WTC11 (cell line): Measurements from ENCODE around the gene CA10. TPM values are rescaled to one million over a fixed set of nuclear protein-coding genes. Genes with fewer than 3 reads are reported as not detected.

Experiments used
- ATAC-seq: fragments of 200-7000 bp; cut with Tn5 transposase; 2 replicates; pipeline ENCODE4 v1.10.0; 2021; ENCODE audit warnings: mild to moderate bottlenecking, moderate library complexity
- CTCF ChIA-PET: fragments of 300-600 bp; sonication (Branson Sonifier 250); formaldehyde crosslinking; loops from one replicate; lab custom pipeline; 2021; ENCODE audit warnings: antibody characterized with exemption; lab: Charles Lee
- POLR2A ChIA-PET: fragments of 350-600 bp; sonication (Branson Sonifier 250); formaldehyde crosslinking; loops from one replicate; lab custom pipeline; 2021; ENCODE audit warnings: antibody characterized with exemption; lab: Charles Lee
- DNase-seq: peaks from one replicate; pipeline ENCODE4 v3.0.0; 2021; ENCODE audit warnings: low spot score
- H3K27ac Mint-ChIP-seq: 2 replicates; pipeline ENCODE4 v1.8.0; 2021; ENCODE audit warnings: mixed read lengths
- H3K27me3 Mint-ChIP-seq: 2 replicates; pipeline ENCODE4 v1.8.0; 2021; ENCODE audit warnings: low read depth, mild to moderate bottlenecking, moderate library complexity, mixed read lengths
- H3K36me3 Mint-ChIP-seq: 2 replicates; pipeline ENCODE4 v1.8.0; 2021; ENCODE audit warnings: mixed read lengths
- H3K4me1 Mint-ChIP-seq: 2 replicates; pipeline ENCODE4 v1.8.0; 2022; ENCODE audit warnings: mixed read lengths
- H3K4me3 Mint-ChIP-seq: 2 replicates; pipeline ENCODE4 v1.8.0; 2021; ENCODE audit warnings: mild to moderate bottlenecking, moderate library complexity, mixed read lengths
- H3K9me3 Mint-ChIP-seq: 2 replicates; pipeline ENCODE4 v1.8.0; 2021; ENCODE audit warnings: mixed read lengths
- AFF4 ChIP-seq: sonication (generic); formaldehyde crosslinking; IDR thresholded peaks from 2 replicates; pipeline ENCODE4 v1.8.1; 2023; ENCODE audit warnings: mild to moderate bottlenecking, missing genetic modification reagents, borderline replicate concordance
- ARID4B ChIP-seq: sonication (generic); formaldehyde crosslinking; IDR thresholded peaks from 2 replicates; pipeline ENCODE4 v1.8.0; 2023; ENCODE audit warnings: missing genetic modification reagents, mild to moderate bottlenecking, borderline replicate concordance
- ATF1 ChIP-seq: sonication (generic); formaldehyde crosslinking; IDR thresholded peaks from 2 replicates; pipeline ENCODE4 v1.8.1; 2023; ENCODE audit warnings: mild to moderate bottlenecking, moderate library complexity, missing genetic modification reagents
- FOXJ3 ChIP-seq: sonication (generic); formaldehyde crosslinking; IDR thresholded peaks from 2 replicates; pipeline ENCODE4 v1.9.0; 2021; ENCODE audit warnings: missing genetic modification reagents, mild to moderate bottlenecking, borderline replicate concordance
- FOXK1 ChIP-seq: sonication (generic); formaldehyde crosslinking; IDR thresholded peaks from 2 replicates; pipeline ENCODE4 v1.8.0; 2022; ENCODE audit warnings: mild to moderate bottlenecking, moderate library complexity, missing genetic modification reagents
- GTF2I ChIP-seq: fragments of 250-450 bp; sonication (Bioruptor Pico); conservative IDR thresholded peaks from 2 replicates; pipeline ENCODE4 v1.4.0; 2021; ENCODE audit warnings: mild to moderate bottlenecking
- IRF1 ChIP-seq: sonication (generic); formaldehyde crosslinking; IDR thresholded peaks from 2 replicates; pipeline ENCODE4 v1.8.0; 2023; ENCODE audit warnings: missing genetic modification reagents
- MYBL2 ChIP-seq: sonication (generic); formaldehyde crosslinking; IDR thresholded peaks from 2 replicates; pipeline ENCODE4 v1.8.1; 2023; ENCODE audit warnings: mild to moderate bottlenecking, moderate library complexity, missing genetic modification reagents
- NFATC4 ChIP-seq: fragments of 250-450 bp; sonication (Bioruptor Pico); IDR thresholded peaks from 2 replicates; pipeline ENCODE4 v1.9.0; 2021; ENCODE audit warnings: mild to moderate bottlenecking
- USF1 ChIP-seq: sonication (generic); formaldehyde crosslinking; IDR thresholded peaks from 2 replicates; pipeline ENCODE4 v1.8.0; 2022; ENCODE audit warnings: mild to moderate bottlenecking, missing genetic modification reagents
- USF2 ChIP-seq: sonication (generic); formaldehyde crosslinking; IDR thresholded peaks from 2 replicates; pipeline ENCODE4 v1.8.1; 2023; ENCODE audit warnings: mild to moderate bottlenecking, missing genetic modification reagents, moderate library complexity
- ZMAT4 ChIP-seq: fragments of 250-450 bp; sonication (Bioruptor Pico); IDR thresholded peaks from 2 replicates; pipeline ENCODE4 v1.9.0; 2021; ENCODE audit warnings: mild to moderate bottlenecking
- ZNF263 ChIP-seq: sonication (generic); formaldehyde crosslinking; IDR thresholded peaks from 2 replicates; pipeline ENCODE4 v1.8.1; 2022; ENCODE audit warnings: low read depth, mild to moderate bottlenecking, moderate library complexity, missing genetic modification reagents
- ZNF423 ChIP-seq: fragments of 250-450 bp; sonication (Bioruptor Pico); IDR thresholded peaks from 2 replicates; pipeline ENCODE4 v2.1.2; 2022; ENCODE audit warnings: mild to moderate bottlenecking, moderate library complexity
- ZNF512 ChIP-seq: sonication (generic); formaldehyde crosslinking; IDR thresholded peaks from 2 replicates; pipeline ENCODE4 v1.8.1; 2022; ENCODE audit warnings: missing genetic modification reagents, borderline replicate concordance
- ZNF532 ChIP-seq: fragments of 250-450 bp; sonication (Bioruptor Pico); IDR thresholded peaks from 2 replicates; pipeline ENCODE4 v1.9.0; 2021; ENCODE audit warnings: mild to moderate bottlenecking, borderline replicate concordance
- ZNF671 ChIP-seq: fragments of 250-450 bp; sonication (Bioruptor Pico); IDR thresholded peaks from 2 replicates; pipeline ENCODE4 v1.8.0; 2021; ENCODE audit warnings: mild to moderate bottlenecking
- total RNA-seq: library from RNA; stranded (reverse); gene quantifications from 3 replicates; pipeline ENCODE4 v1.2.3, GENCODE V29; 2021

CA10 gene
- total RNA-seq, 1 experiment from 2014 or later = 0.90 TPM

- TF ChIP-seq ARID4B = no peak
- TF ChIP-seq ZNF532 (CRISPR knock-in tag) = no peak
- TF ChIP-seq ZNF263 (CRISPR knock-in tag) = no peak
- TF ChIP-seq ZMAT4 (CRISPR knock-in tag) = no peak
- TF ChIP-seq, all 79 proteins: peak for 0
Measured at GRCh38 chr17:51613255-51613654, 545.3 kb downstream of the CA10 start (continued).

- CTCF ChIA-PET = no interaction called here
- peaks cover 3% of the 10 kb centered on the region; the same call in 1 of the 2 replicates for H3K4me1 Mint-ChIP-seq
- TF ChIP-seq ATF1 (CRISPR knock-in tag) = no peak
- no peak for TF ChIP-seq ZNF671 (CRISPR knock-in tag)
- no peak for TF ChIP-seq NFATC4
- no peak for TF ChIP-seq AFF4 (CRISPR knock-in tag)
- TF ChIP-seq USF1 = no peak
- no peak for TF ChIP-seq FOXK1 (CRISPR knock-in tag)
- TF ChIP-seq MYBL2 (CRISPR knock-in tag) = no peak
- TF ChIP-seq IRF1 (CRISPR knock-in tag) = no peak
- no peak for TF ChIP-seq GTF2I (CRISPR knock-in tag)
- no peak for TF ChIP-seq USF2 (CRISPR knock-in tag)
- TF ChIP-seq FOXJ3 (CRISPR knock-in tag) = no peak
- no peak for TF ChIP-seq ZNF512 (CRISPR knock-in tag)
- TF ChIP-seq ZNF423 (CRISPR knock-in tag) = no peak
- ATAC-seq = no peak
- peaks cover 8% of the 10 kb centered on the region for H3K36me3 Mint-ChIP-seq
- H3K9me3 Mint-ChIP-seq = peaks cover 24% of the 10 kb centered on the region
- DNase-seq = no peak
- H3K4me3 Mint-ChIP-seq = no peak overlapping the region
- H3K27me3 Mint-ChIP-seq = 0 out of 2 replicates have a peak, but pooled peaks cover 3% of the 10 kb centered on the region
- POLR2A ChIA-PET = no interaction called here
- no peak overlapping the region for H3K27ac Mint-ChIP-seq
Measured at GRCh38 chr17:51612692-51613091, 545.8 kb downstream of the CA10 start.
